ELR (cell line): ENCODE measurements around the gene CXCR5.

Experiments
- DNase-seq: peaks from one replicate; pipeline ENCODE4 v3.0.0-alpha.2; 2015; ENCODE audit warnings: low read depth

CXCR5 gene

GRCh38 chr11:118877487-118878162 is 6.1 kb upstream of the CXCR5 start:
- no peak for DNase-seq

GRCh38 chr11:118878163-118878563 is 5.5 kb upstream of the CXCR5 start:
- DNase-seq = no peak

DNA sequence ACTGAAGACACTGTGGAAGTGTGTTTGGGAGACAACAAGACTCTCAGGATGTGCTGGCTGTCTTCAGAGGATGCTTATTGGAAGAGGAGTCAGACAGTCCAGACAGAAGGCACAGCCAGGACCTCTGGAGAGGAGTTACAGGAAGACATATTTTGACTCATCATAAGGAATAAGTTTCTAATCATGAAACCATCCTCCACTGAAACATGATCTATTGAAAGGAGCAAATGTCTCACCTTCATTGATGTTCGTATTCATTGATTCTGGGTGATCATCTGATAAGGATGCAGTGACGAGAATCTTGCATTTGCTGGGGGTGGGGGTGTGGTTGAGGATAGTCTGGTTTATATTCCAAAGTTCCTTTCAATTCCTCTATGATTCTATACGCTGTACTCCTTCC is 2.5 kb upstream of the CXCR5 start:
- no peak for DNase-seq

GRCh38 chr11:118882491-118882890 is 1.2 kb upstream of the CXCR5 start:
- no peak for DNase-seq

DNA sequence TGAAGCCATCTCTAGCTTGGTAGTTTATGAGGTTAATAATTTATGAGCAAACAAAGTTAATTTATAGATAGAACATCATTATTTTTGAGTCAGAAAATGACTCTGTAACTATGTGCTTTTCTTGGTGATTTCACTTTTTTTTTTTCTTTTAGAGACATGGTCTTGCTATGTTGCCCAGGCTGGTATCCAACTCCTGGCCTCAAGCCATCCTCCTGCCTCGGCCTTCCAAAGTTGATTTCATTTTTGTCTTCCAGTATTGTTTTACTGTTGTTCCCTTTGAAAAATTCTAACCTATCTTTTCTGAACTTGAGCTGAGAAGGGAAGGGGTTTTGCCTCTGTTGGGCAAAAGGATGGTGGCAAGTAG is 706 bp upstream of the CXCR5 start:
- DNase-seq = no peak

- DNase-seq = no peak
These were observed 1.2 kb downstream of the CXCR5 start for GRCh38 chr11:118884875-118885274.

- DNase-seq = no peak
These were observed 1.6 kb downstream of the CXCR5 start for GRCh38 chr11:118885319-118885718.

DNA sequence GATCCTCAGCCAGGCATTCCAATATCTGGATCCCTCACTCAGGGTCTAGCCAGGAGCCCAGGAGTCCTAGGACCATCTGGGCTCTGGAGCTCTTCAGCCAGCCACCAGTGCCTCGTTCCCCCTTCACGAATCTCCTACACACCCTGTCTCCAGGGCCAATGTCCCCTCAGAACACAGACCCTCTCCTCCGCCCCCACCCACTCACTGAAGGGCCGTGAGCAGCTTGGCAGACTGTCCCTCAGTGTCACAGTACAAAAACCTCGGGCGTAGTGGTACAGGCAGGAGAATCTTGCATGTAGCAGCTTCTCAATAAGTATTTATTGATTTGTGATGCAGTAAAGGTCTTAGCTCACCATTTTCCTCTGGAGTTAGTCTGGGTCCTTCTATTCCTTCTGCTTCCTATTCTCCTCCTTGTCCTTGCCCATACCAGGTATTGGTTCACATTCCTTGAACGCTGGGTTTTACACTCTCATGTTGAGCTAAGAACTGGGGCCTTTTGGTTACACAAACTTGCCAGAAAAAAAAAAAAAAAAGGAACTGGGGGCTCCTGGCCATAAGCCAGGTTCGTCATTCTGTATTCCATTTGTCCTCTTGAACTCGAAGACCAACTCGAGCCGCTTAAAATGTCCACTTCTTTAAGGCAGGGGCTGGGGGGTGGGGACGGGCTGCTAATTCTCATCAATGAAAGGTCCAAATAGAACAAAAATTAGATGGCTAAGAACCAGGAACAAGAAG is 2.3 kb downstream of the CXCR5 start:
- no peak for DNase-seq

DNA sequence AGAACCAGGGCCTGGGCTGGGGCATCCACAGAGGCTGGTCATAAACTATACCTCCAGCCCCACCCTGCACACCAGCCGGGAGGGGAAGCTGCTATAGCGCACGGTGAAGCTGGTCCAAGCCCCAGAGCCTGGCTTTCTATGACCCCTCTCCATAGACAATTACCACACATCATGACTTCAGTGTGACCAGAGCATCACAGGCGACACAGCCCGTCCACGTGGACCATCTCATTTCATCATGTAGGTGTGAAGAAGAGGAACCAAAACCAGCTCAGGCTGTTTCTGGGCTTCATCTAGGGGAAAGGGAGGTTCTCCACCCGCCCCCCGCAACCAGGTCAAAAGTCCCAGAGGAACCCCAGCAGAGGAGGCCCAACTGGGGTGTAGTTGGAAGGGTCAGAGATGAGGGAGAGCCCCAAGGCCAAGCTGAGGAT is 3.0 kb downstream of the CXCR5 start:
- DNase-seq = no peak

DNA sequence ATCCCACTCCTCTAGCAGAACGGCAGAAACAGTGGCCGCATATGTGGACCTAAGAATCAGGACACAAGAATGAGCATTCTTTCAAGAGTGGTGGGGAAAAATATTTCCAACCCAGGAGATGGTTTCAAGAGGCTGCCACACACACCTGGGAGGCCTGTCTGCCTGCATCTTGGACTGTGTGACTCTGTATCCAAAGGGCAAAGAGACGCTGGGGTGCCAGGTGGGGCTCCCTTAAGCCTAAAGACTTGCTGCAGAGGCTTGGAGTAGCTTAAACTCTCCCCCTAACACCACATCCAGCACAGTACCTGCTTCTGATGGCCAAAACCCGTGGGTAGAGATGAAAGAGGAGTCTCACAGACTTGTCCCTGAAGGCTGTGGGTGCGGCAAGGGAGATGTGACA is 3.5 kb downstream of the CXCR5 start:
- DNase-seq = no peak

GRCh38 chr11:118888398-118888797 is 4.7 kb downstream of the CXCR5 start:
- DNase-seq = no peak

GRCh38 chr11:118889797-118890196 is 6.1 kb downstream of the CXCR5 start:
- peak; percentile 32 for DNase-seq

- no peak for DNase-seq
These were observed 8.8 kb downstream of the CXCR5 start for GRCh38 chr11:118892514-118892913.

- DNase-seq = no peak
These were observed 9.3 kb downstream of the CXCR5 start for GRCh38 chr11:118892964-118893363.

DNA sequence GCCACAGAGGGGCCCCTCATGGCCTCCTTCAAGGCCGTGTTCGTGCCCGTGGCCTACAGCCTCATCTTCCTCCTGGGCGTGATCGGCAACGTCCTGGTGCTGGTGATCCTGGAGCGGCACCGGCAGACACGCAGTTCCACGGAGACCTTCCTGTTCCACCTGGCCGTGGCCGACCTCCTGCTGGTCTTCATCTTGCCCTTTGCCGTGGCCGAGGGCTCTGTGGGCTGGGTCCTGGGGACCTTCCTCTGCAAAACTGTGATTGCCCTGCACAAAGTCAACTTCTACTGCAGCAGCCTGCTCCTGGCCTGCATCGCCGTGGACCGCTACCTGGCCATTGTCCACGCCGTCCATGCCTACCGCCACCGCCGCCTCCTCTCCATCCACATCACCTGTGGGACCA is 10.0 kb downstream of the CXCR5 start:
- no peak for DNase-seq

DNA sequence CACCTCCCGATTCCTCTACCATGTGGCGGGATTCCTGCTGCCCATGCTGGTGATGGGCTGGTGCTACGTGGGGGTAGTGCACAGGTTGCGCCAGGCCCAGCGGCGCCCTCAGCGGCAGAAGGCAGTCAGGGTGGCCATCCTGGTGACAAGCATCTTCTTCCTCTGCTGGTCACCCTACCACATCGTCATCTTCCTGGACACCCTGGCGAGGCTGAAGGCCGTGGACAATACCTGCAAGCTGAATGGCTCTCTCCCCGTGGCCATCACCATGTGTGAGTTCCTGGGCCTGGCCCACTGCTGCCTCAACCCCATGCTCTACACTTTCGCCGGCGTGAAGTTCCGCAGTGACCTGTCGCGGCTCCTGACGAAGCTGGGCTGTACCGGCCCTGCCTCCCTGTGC is 10.5 kb downstream of the CXCR5 start:
- DNase-seq = no peak

DNA sequence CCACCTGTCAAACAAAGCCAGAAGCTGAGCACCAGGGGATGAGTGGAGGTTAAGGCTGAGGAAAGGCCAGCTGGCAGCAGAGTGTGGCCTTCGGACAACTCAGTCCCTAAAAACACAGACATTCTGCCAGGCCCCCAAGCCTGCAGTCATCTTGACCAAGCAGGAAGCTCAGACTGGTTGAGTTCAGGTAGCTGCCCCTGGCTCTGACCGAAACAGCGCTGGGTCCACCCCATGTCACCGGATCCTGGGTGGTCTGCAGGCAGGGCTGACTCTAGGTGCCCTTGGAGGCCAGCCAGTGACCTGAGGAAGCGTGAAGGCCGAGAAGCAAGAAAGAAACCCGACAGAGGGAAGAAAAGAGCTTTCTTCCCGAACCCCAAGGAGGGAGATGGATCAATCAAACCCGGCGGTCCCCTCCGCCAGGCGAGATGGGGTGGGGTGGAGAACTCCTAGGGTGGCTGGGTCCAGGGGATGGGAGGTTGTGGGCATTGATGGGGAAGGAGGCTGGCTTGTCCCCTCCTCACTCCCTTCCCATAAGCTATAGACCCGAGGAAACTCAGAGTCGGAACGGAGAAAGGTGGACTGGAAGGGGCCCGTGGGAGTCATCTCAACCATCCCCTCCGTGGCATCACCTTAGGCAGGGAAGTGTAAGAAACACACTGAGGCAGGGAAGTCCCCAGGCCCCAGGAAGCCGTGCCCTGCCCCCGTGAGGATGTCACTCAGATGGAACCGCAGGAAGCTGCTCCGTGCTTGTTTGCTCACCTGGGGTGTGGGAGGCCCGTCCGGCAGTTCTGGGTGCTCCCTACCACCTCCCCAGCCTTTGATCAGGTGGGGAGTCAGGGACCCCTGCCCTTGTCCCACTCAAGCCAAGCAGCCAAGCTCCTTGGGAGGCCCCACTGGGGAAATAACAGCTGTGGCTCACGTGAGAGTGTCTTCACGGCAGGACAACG is 11.7 kb downstream of the CXCR5 start:
- no peak for DNase-seq

DNA sequence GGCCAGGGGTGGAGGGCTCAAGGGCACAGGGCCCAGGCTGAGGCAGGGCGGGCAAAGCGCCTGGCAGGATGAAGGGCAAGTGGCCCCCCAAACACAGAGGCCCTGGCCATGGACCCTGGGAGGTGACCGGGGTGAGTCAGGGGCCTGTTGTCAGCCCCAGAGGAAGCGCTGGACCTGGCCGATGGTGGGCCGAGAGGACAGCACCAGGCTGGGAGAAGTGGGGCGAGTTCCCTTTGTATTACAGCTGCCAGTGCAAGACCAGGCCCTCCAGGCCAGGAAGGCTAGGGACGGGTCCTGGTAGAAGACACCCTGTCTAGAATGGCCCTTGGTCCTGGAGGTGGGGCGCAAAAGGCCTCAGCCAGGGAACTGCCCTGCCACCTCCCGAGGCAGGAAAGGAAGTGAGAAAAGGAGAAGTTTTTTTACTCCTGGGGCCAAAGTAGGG is 12.8 kb downstream of the CXCR5 start:
- DNase-seq = no peak

- DNase-seq = no peak
These were observed 13.4 kb downstream of the CXCR5 start for GRCh38 chr11:118896921-118897591.

DNA sequence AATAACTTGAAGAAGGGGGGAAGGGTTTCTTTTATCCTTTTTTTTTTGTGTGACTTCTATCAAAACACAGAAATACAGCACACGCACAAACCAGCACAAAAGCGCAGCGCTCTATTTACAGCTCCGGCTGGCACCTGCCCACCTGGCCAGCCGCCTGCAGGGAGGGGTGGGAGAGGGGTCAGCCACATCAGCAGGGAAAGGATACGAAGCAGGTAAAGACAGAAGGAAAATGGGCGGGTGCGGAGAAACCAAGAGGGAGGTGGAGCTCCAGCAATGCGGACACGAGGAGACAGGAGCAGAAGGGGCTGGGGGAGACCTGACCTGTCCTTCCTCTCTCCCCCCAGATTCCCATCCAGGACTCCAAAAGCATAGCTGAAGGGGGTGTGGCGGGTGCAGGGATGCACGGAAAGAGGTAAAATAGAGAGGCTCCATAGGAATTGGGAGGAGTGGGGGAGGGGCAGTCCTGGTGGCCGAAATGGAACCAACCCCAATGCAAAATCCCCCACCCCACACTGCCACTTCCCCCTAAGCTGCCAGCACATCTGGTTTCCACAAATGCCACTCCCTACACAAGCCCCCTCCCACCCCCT is 14.1 kb downstream of the CXCR5 start:
- no peak for DNase-seq

DNA sequence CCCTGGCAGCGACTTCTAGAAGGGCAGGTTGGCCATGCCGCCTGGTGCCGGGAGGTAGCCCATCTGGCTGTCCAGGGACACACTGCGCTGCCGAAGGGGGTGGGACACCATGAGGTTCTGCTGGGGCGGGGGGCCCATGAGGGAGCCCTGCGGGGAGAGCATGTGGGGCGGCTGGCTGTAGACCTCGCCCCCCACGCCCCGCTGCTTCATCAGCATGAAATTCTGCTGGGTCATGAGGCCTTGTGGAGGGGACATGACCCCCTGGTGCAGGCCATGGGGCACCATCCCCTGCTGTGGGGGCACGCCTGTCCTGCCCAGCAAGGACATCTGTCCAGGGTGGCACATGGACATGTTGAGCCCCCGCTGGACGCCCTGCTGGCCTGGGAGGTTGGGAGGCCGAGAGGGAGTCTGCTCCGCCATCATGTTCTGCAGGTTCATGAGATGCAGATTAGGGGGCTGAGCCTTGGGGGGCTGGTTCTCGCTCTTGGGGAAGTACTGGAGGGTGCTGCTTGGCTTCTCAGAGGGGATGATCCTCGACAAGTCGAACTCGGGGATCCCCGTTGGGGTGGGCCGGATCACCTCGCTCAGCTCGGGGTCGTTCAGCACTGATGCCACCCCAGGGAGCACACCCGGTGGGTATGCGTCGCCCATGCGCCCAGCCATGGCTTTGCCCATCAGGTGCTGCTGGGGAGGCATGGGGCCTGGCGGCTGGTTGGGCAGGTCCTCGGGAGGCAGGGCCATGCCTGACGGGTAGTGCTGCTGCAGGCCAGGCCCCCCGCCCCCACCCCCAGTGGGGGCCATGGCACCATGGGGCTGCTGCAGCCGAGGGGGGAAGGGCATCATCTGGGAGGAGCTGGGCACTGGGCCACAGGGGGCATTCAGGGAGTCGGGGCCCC is 15.0 kb downstream of the CXCR5 start:
- no peak for DNase-seq
